MM.1S (cell line): ENCODE data around the gene SH3RF1.

Experiments used
- DNase-seq: peaks from one replicate; pipeline ENCODE4 v3.0.0-alpha.2; 2015
- H2AFZ ChIP-seq: fragments of 300-600 bp; sonication (generic); 2 replicates; pipeline ENCODE4 v1.6.0; 2016; ENCODE audit warnings: antibody characterized with exemption, low read length
- H3F3A ChIP-seq: fragments of 300-600 bp; sonication (generic); 2 replicates; pipeline ENCODE4 v1.6.1; 2016; ENCODE audit warnings: mild to moderate bottlenecking, antibody characterized with exemption, low read length, moderate library complexity, mixed read lengths; ENCODE audit not compliant: insufficient read depth
- H3K27ac ChIP-seq: fragments of 300-600 bp; sonication (generic); 2 replicates; pipeline ENCODE4 v1.5.1; 2016; ENCODE audit warnings: mild to moderate bottlenecking, low read length
- H3K27me3 ChIP-seq: fragments of 300-600 bp; sonication (generic); replicated peaks from 2 replicates; pipeline ENCODE4 v1.6.0; 2016; ENCODE audit warnings: low read length; ENCODE audit not compliant: insufficient read depth
- H3K36me3 ChIP-seq: fragments of 300-600 bp; sonication (generic); replicated peaks from 2 replicates; pipeline ENCODE4 v1.6.1; 2016; ENCODE audit warnings: mild to moderate bottlenecking, low read length, mixed read lengths; ENCODE audit not compliant: insufficient read depth
- H3K4me1 ChIP-seq: fragments of 300-600 bp; sonication (generic); 2 replicates; pipeline ENCODE4 v1.6.1; 2016; ENCODE audit warnings: low read length, mixed read lengths
- H3K4me2 ChIP-seq: fragments of 300-600 bp; sonication (generic); 2 replicates; pipeline ENCODE4 v1.6.0; 2016; ENCODE audit warnings: low read depth, low read length
- H3K4me3 ChIP-seq: fragments of 300-600 bp; sonication (generic); 2 replicates; pipeline ENCODE4 v1.5.1; 2016; ENCODE audit warnings: low read length, mixed read lengths
- H3K79me2 ChIP-seq: fragments of 300-600 bp; sonication (generic); 2 replicates; pipeline ENCODE4 v1.6.1; 2016; ENCODE audit warnings: mixed run types, low read length, mixed read lengths
- H3K9ac ChIP-seq: fragments of 300-600 bp; sonication (generic); 2 replicates; pipeline ENCODE4 v1.6.1; 2016; ENCODE audit warnings: low read length, mixed read lengths
- H3K9me2 ChIP-seq: fragments of 300-600 bp; sonication (generic); replicated peaks from 2 replicates; pipeline ENCODE4 v1.6.1; 2016; ENCODE audit warnings: mild to moderate bottlenecking, low read length, mixed read lengths; ENCODE audit not compliant: insufficient read depth
- H3K9me3 ChIP-seq: fragments of 300-600 bp; sonication (generic); replicated peaks from 2 replicates; pipeline ENCODE4 v1.6.1; 2016; ENCODE audit warnings: mild to moderate bottlenecking, low read length, mixed read lengths; ENCODE audit not compliant: insufficient read depth
- H4K20me1 ChIP-seq: fragments of 300-600 bp; sonication (generic); 2 replicates; pipeline ENCODE4 v1.6.1; 2016; ENCODE audit warnings: mild to moderate bottlenecking, low read length, moderate library complexity, mixed read lengths; ENCODE audit not compliant: insufficient read depth
- CTCF ChIP-seq: fragments of 300-600 bp; sonication (generic); IDR thresholded peaks from 2 replicates; pipeline ENCODE4 v1.5.1; 2016; ENCODE audit warnings: antibody characterized with exemption, low read length, mixed read lengths
- EZH2 ChIP-seq: fragments of 300-600 bp; sonication (generic); optimal IDR thresholded peaks from 2 replicates; pipeline ENCODE3; 2017; ENCODE audit warnings: low read depth, mild to moderate bottlenecking, antibody characterized with exemption, low read length, mixed read lengths
- EZH2phosphoT487 ChIP-seq: fragments of 300-600 bp; sonication (generic); IDR thresholded peaks from 2 replicates; pipeline ENCODE4 v1.6.1; 2018; ENCODE audit warnings: antibody characterized with exemption, low read length

Gene SH3RF1

GRCh38 chr4:169071747-169072146 is 199.0 kb downstream of the SH3RF1 start:
- H3K4me1 ChIP-seq, result no peaks in the 10 kb centered on the region

GRCh38 chr4:169070895-169071218 is 199.9 kb downstream of the SH3RF1 start:
- DNase-seq, result no peak
- no peaks in the 10 kb centered on the region for H3K4me1 ChIP-seq
- no peak overlapping the region for H3K4me2 ChIP-seq
- no peaks in the 10 kb centered on the region for H3K36me3 ChIP-seq
- H3F3A ChIP-seq, result no peaks in the 10 kb centered on the region
- H3K9ac ChIP-seq, result no peak overlapping the region
- H3K4me3 ChIP-seq, result no peak overlapping the region
- no peaks in the 10 kb centered on the region for H3K79me2 ChIP-seq
- no peaks in the 10 kb centered on the region for H3K9me2 ChIP-seq
- no peaks in the 10 kb centered on the region for H3K9me3 ChIP-seq
- no peak for TF ChIP-seq EZH2phosphoT487
- TF ChIP-seq EZH2, result no peak
- no peak for TF ChIP-seq CTCF
- H3K27me3 ChIP-seq, result no peaks in the 10 kb centered on the region
- no peaks in the 10 kb centered on the region for H4K20me1 ChIP-seq
- H2AFZ ChIP-seq, result no peak overlapping the region
- H3K27ac ChIP-seq, result no peak overlapping the region

More at GRCh38 chr4:169071747-169072146, 199.0 kb downstream of the SH3RF1 start:
- no peaks in the 10 kb centered on the region for H3K27me3 ChIP-seq
- TF ChIP-seq EZH2phosphoT487 (no peak), CTCF (no peak), EZH2 (no peak)
- H3K9ac ChIP-seq, result no peak overlapping the region
- H3K9me3 ChIP-seq, result no peaks in the 10 kb centered on the region
- H3K27ac ChIP-seq, result no peak overlapping the region
- H3F3A ChIP-seq, result no peaks in the 10 kb centered on the region
- no peaks in the 10 kb centered on the region for H3K79me2 ChIP-seq
- no peaks in the 10 kb centered on the region for H3K9me2 ChIP-seq
- no peak overlapping the region for H3K4me2 ChIP-seq
- no peak overlapping the region for H3K4me3 ChIP-seq
- no peak for DNase-seq
- H3K36me3 ChIP-seq, result no peaks in the 10 kb centered on the region
- no peaks in the 10 kb centered on the region for H4K20me1 ChIP-seq
- no peak overlapping the region for H2AFZ ChIP-seq

GRCh38 chr4:169070071-169070894 is 200.5 kb downstream of the SH3RF1 start:
- no peak for TF ChIP-seq EZH2phosphoT487
- no peak for TF ChIP-seq EZH2
- TF ChIP-seq CTCF, result no peak
- H3K36me3 ChIP-seq, result no peaks in the 10 kb centered on the region
- no peak overlapping the region for H2AFZ ChIP-seq
- no peak overlapping the region for H3K27ac ChIP-seq
- H3F3A ChIP-seq, result no peaks in the 10 kb centered on the region
- H3K4me1 ChIP-seq, result no peaks in the 10 kb centered on the region
- no peaks in the 10 kb centered on the region for H4K20me1 ChIP-seq
- no peaks in the 10 kb centered on the region for H3K9me2 ChIP-seq
- H3K4me3 ChIP-seq, result no peak overlapping the region
- no peaks in the 10 kb centered on the region for H3K9me3 ChIP-seq
- no peaks in the 10 kb centered on the region for H3K27me3 ChIP-seq
- no peak overlapping the region for H3K4me2 ChIP-seq
- no peaks in the 10 kb centered on the region for H3K79me2 ChIP-seq
- DNase-seq, result no peak
- no peak overlapping the region for H3K9ac ChIP-seq
